ENCODE measurements around the gene FXYD2.

DNA sequence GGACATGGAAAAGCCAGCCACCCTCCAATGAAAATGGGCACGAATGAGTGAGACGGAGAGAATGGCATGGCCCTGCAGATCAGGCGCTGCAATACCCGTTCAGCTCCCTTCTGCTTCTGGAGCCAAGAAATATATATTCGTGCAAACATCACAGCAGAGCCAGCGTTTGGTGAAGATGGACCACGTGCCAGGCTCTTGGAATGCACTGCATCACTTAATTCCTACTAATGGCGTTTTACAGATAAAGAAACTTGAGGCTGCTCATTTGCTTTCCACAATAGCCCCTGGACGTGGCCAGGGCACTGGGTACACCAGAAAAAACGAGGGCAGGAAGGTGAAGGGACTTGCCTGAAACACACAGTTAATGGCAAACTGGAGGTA is 1.6 kb upstream of the FXYD2 start:
- TF ChIP-seq, protein P1, sequence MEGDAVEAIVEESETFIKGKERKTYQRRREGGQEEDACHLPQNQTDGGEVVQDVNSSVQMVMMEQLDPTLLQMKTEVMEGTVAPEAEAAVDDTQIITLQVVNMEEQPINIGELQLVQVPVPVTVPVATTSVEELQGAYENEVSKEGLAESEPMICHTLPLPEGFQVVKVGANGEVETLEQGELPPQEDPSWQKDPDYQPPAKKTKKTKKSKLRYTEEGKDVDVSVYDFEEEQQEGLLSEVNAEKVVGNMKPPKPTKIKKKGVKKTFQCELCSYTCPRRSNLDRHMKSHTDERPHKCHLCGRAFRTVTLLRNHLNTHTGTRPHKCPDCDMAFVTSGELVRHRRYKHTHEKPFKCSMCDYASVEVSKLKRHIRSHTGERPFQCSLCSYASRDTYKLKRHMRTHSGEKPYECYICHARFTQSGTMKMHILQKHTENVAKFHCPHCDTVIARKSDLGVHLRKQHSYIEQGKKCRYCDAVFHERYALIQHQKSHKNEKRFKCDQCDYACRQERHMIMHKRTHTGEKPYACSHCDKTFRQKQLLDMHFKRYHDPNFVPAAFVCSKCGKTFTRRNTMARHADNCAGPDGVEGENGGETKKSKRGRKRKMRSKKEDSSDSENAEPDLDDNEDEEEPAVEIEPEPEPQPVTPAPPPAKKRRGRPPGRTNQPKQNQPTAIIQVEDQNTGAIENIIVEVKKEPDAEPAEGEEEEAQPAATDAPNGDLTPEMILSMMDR (conservative IDR thresholded peaks at IDR 0.05), result no peak
- no peak for TF ChIP-seq ZFX (IDR thresholded peaks at IDR 0.05)
